A549 (cell line): ENCODE data around the gene HDGF. TPM values are rescaled to one million over a fixed set of nuclear protein-coding genes. Genes with fewer than 3 reads are reported as not detected.

Source experiments
- BCL3 ChIP-seq: fragments of >200 bp; sonication (Bioruptor Twin); formaldehyde crosslinking; IDR thresholded peaks from 3 replicates; pipeline ENCODE4 v1.6.1; 2016
- CBX2 ChIP-seq: fragments of 200-600 bp; sonication (generic); IDR thresholded peaks from 2 replicates; pipeline ENCODE4 v1.6.1; 2016; ENCODE audit warnings: low read depth, mild to moderate bottlenecking, borderline replicate concordance
- CBX8 ChIP-seq: fragments of 200-600 bp; sonication (generic); IDR thresholded peaks from 2 replicates; pipeline ENCODE4 v1.6.1; 2016
- CEBPB ChIP-seq, 2 experiments: fragments of >200 bp in 1 of 2; sonication (Bioruptor Twin) in 1 of 2; formaldehyde crosslinking in 1 of 2; IDR thresholded peaks; 2 replicates each; pipeline ENCODE4 v1.6.1; 2012 to 2016
- CTCF ChIP-seq: fragments of >200 bp; sonication (Bioruptor Twin); formaldehyde crosslinking; IDR thresholded peaks from 3 replicates; pipeline ENCODE4 v1.5.1; 2016
- E2F6 ChIP-seq: IDR thresholded peaks from 2 replicates; pipeline ENCODE4 v1.6.1; 2012; ENCODE audit warnings: low read depth, borderline replicate concordance
- EHF ChIP-seq: fragments of 250-450 bp; sonication (Bioruptor Pico); IDR thresholded peaks from 2 replicates; pipeline ENCODE4 v1.5.0; 2020; ENCODE audit warnings: mild to moderate bottlenecking
- ESRRA ChIP-seq: fragments of 150-350 bp; IDR thresholded peaks from 2 replicates; pipeline ENCODE4 v1.6.1; 2014; ENCODE audit warnings: mild to moderate bottlenecking, low read length, borderline replicate concordance
- FOSB ChIP-seq: fragments of 250-450 bp; sonication (Bioruptor Pico); IDR thresholded peaks from 2 replicates; pipeline ENCODE4 v1.5.0; 2020; ENCODE audit warnings: mild to moderate bottlenecking, moderate library complexity
- FOSL2 ChIP-seq, 2 experiments: fragments of 450-650 bp in 1 of 2; fragments of >200 bp in 1 of 2; sonication (Bioruptor Twin) in 1 of 2; formaldehyde crosslinking; IDR thresholded peaks; 2 replicates each; pipeline versions ENCODE4 v1.5.0 to v1.6.1; 2016 to 2020; ENCODE audit warnings: mild to moderate bottlenecking in 1 of 2, moderate library complexity in 1 of 2
- HEYL ChIP-seq: fragments of 250-450 bp; sonication (Bioruptor Pico); IDR thresholded peaks from 2 replicates; pipeline ENCODE4 v1.8.0; 2021; ENCODE audit warnings: mild to moderate bottlenecking, moderate library complexity
- HOXB13 ChIP-seq: fragments of 250-450 bp; sonication (Bioruptor Pico); IDR thresholded peaks from 2 replicates; pipeline ENCODE4 v1.5.0; 2020; ENCODE audit warnings: low read depth, mild to moderate bottlenecking, moderate library complexity
- JUN ChIP-seq, 2 experiments: fragments of >200 bp; sonication (Bioruptor Twin); formaldehyde crosslinking; IDR thresholded peaks; 2 replicates in 1 of 2; 3 replicates in 1 of 2; pipeline ENCODE4 v1.6.1; 2016 to 2017
- KDM5A ChIP-seq: fragments of 200-600 bp; sonication (generic); IDR thresholded peaks from 2 replicates; pipeline ENCODE4 v1.6.1; 2016; ENCODE audit warnings: antibody characterized with exemption, mild to moderate bottlenecking
- NFE2L2 ChIP-seq: fragments of 150-350 bp; conservative IDR thresholded peaks from 2 replicates; pipeline ENCODE4 v1.6.1; 2014; ENCODE audit warnings: low read length
- NR3C1 ChIP-seq: fragments of >200 bp; sonication (Bioruptor Twin); formaldehyde crosslinking; IDR thresholded peaks from 3 replicates; pipeline ENCODE4 v1.6.1; 2017
- POLR2AphosphoS2 ChIP-seq: conservative IDR thresholded peaks from 2 replicates; pipeline ENCODE4 v1.6.1; 2012; ENCODE audit warnings: low read length, improper control_type of control experiment, inconsistent platforms
- RFX5 ChIP-seq: fragments of 450-650 bp; IDR thresholded peaks from 2 replicates; pipeline ENCODE4 v1.7.1; 2014; ENCODE audit warnings: antibody characterized with exemption, mild to moderate bottlenecking, moderate library complexity
- SREBF2 ChIP-seq: fragments of 450-650 bp; IDR thresholded peaks from 2 replicates; pipeline ENCODE4 v1.6.1; 2014; ENCODE audit warnings: mild to moderate bottlenecking, moderate library complexity
- TFCP2L1 ChIP-seq: fragments of 250-450 bp; sonication (Bioruptor Pico); IDR thresholded peaks from 2 replicates; pipeline ENCODE4 v1.5.0; 2021; ENCODE audit warnings: mild to moderate bottlenecking
- ZC3H11A ChIP-seq: fragments of 450-650 bp; IDR thresholded peaks from 2 replicates; pipeline ENCODE4 v1.6.1; 2014; ENCODE audit warnings: antibody characterized with exemption, mild to moderate bottlenecking
- ZNF302 ChIP-seq: fragments of 250-450 bp; sonication (Bioruptor Pico); IDR thresholded peaks from 2 replicates; pipeline ENCODE4 v1.9.0; 2021; ENCODE audit warnings: inconsistent platforms, mild to moderate bottlenecking, moderate library complexity
- ZSCAN20 ChIP-seq: fragments of 250-450 bp; sonication (Bioruptor Pico); IDR thresholded peaks from 2 replicates; pipeline ENCODE4 v1.8.0; 2022; ENCODE audit warnings: mild to moderate bottlenecking, moderate library complexity
- polyA plus RNA-seq, 4 experiments: library from polyadenylated mRNA; depleted of rRNA in 3 of 4; stranded (reverse); fragments of >200 nt; fragmentation: RNase III in 1 of 4; extraction: RNeasy Plus Mini Kit Qiagen cat#74134 plus additional on column Dnase treatment in 1 of 4; gene quantifications; 2 replicates in 3 of 4; 3 replicates in 1 of 4; pipeline ENCODE4 v1.2.3, GENCODE V29; 2011 to 2017
- TF ChIP-seq, protein P1 (sequence below): fragments of 200-600 bp; sonication (generic); IDR thresholded peaks from 2 replicates; pipeline ENCODE4 v1.6.1; 2016; ENCODE audit warnings: antibody characterized with exemption, mild to moderate bottlenecking, moderate library complexity
- TF ChIP-seq, protein P2 (sequence below): IDR thresholded peaks from 2 replicates; pipeline ENCODE4 v1.6.1; 2012
- TF ChIP-seq, protein P3 (sequence below): IDR thresholded peaks from 2 replicates; pipeline ENCODE4 v1.6.1; 2012

The HDGF gene
- polyA plus RNA-seq, 2 of the 4 experiments (the other 2 are of a cell fraction): 299 to 428 TPM

DNA sequence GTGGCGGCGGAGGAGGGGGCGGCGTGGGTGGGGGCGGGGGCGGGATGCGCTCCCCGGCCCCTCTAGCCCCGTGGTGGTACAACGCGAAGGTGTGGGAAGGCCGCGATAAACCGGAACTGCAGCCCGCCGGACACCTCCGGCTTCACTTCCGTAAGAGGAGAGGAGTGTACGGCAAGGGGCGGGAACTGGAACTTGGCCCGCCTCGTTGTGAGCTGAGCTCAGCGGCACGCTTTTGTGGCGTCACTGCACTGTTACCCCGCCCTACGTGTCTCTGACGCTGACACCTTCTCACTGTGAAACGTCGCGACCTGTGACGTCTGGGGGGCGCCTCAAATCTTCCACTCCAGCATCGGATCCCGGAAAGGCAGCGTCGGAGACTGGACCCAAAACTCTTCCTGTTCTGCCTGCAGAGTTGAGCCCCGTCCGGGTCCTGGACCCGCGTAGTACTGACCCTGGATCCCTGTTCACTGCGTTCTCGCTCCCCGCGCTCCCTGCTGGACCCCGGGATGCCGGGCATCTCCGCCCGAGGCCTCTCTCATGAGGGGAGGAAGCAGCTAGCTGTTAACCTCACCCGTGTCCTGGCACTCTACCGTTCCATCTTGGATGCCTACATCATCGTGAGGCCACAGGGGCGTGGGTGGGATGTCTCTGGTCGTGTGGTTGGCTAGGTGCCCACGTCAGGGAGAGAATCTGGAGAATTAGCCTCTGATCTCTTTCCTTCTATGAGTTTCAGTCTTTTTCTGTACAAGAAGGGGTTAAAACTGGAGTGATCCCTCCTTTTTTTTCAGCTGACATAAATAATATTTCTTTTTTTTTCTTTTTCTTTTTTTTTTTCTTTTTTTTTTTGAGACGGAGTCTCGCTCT, 22.6 kb downstream of the HDGF start, which contains the start of gene ISG20L2 (continued):
- TF ChIP-seq HOXB13 (no peak), ESRRA (peak; percentile 52; the same call in 1 of the 2 replicates), BCL3 (0 out of 3 replicates have a peak, but pooled peaks have one; percentile 15), JUN (IDR thresholded peaks at IDR 0.05) (peak; percentile 97 to 98), CTCF (no peak), RFX5 (0 out of 2 replicates have a peak, but pooled peaks have one; percentile 53), ZSCAN20 (no peak), SREBF2 (no peak), CBX8 (no peak), CBX2 (no peak), HEYL (CRISPR knock-in tag) (no peak), ZC3H11A (no peak), KDM5A (no peak), ZNF302 (CRISPR knock-in tag) (no peak), E2F6 (0 out of 2 replicates have a peak, but pooled peaks have one; percentile 6), NR3C1 (no peak), TFCP2L1 (CRISPR knock-in tag) (no peak), EHF (CRISPR knock-in tag) (no peak), POLR2AphosphoS2 (peak; percentile 64; the same call in 1 of the 2 replicates), FOSL2 (IDR thresholded peaks at IDR 0.05) (no peak), FOSL2 (CRISPR knock-in tag; IDR thresholded peaks at IDR 0.05) (no peak), FOSB (CRISPR knock-in tag) (no peak), NFE2L2 (no peak), CEBPB (IDR thresholded peaks at IDR 0.05) (no peak)
- TF ChIP-seq, protein P1, sequence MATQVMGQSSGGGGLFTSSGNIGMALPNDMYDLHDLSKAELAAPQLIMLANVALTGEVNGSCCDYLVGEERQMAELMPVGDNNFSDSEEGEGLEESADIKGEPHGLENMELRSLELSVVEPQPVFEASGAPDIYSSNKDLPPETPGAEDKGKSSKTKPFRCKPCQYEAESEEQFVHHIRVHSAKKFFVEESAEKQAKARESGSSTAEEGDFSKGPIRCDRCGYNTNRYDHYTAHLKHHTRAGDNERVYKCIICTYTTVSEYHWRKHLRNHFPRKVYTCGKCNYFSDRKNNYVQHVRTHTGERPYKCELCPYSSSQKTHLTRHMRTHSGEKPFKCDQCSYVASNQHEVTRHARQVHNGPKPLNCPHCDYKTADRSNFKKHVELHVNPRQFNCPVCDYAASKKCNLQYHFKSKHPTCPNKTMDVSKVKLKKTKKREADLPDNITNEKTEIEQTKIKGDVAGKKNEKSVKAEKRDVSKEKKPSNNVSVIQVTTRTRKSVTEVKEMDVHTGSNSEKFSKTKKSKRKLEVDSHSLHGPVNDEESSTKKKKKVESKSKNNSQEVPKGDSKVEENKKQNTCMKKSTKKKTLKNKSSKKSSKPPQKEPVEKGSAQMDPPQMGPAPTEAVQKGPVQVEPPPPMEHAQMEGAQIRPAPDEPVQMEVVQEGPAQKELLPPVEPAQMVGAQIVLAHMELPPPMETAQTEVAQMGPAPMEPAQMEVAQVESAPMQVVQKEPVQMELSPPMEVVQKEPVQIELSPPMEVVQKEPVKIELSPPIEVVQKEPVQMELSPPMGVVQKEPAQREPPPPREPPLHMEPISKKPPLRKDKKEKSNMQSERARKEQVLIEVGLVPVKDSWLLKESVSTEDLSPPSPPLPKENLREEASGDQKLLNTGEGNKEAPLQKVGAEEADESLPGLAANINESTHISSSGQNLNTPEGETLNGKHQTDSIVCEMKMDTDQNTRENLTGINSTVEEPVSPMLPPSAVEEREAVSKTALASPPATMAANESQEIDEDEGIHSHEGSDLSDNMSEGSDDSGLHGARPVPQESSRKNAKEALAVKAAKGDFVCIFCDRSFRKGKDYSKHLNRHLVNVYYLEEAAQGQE: no peak
- TF ChIP-seq, protein P2, sequence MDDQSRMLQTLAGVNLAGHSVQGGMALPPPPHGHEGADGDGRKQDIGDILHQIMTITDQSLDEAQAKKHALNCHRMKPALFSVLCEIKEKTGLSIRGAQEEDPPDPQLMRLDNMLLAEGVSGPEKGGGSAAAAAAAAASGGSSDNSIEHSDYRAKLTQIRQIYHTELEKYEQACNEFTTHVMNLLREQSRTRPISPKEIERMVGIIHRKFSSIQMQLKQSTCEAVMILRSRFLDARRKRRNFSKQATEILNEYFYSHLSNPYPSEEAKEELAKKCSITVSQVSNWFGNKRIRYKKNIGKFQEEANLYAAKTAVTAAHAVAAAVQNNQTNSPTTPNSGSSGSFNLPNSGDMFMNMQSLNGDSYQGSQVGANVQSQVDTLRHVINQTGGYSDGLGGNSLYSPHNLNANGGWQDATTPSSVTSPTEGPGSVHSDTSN: no peak
- TF ChIP-seq, protein P3, sequence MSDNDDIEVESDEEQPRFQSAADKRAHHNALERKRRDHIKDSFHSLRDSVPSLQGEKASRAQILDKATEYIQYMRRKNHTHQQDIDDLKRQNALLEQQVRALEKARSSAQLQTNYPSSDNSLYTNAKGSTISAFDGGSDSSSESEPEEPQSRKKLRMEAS: peak; percentile 45; the same call in 1 of the 2 replicates
